Measurements from ENCODE around the gene LIN28B.
A peak's percentile ranks its signal among the peaks of the same experiment; 100 is the strongest.

The LIN28B gene

GRCh38 chr6:104958178-104959025 lies 1.5 kb downstream of the LIN28B start:
- peaks cover 0 to 3% of the 10 kb centered on the region in 2 experiments; a peak in 2 of 3 replicates for H3K36me3 ChIP-seq (ENCODE audit: control insufficient read depth in 2 of 2, insufficient read depth in 1 of 2, low read length in 2 of 2)
- H3K4me1 ChIP-seq (ENCODE audit: control insufficient read depth, insufficient read depth, low read length) = peaks cover 3% of the 10 kb centered on the region; the same call in 1 of the 2 replicates
- TF ChIP-seq ZBTB11 (tag by site-specific recombination; conservative IDR thresholded peaks at IDR 0.05; ENCODE audit: low read depth) (0 out of 2 replicates have a peak, but pooled peaks have one; percentile 11), ZNF140 (tag by site-specific recombination; IDR thresholded peaks at IDR 0.05) (no peak), ZBTB17 (tag by site-specific recombination; IDR thresholded peaks at IDR 0.05) (0 out of 2 replicates have a peak, but pooled peaks have one; percentile 30), ZNF311 (tag by site-specific recombination; IDR thresholded peaks at IDR 0.05; ENCODE audit: borderline replicate concordance) (no peak), ZBTB8A (tag by site-specific recombination; IDR thresholded peaks at IDR 0.05) (0 out of 2 replicates have a peak, but pooled peaks have one; percentile 10), PRDM10 (tag by site-specific recombination; IDR thresholded peaks at IDR 0.05) (peak; percentile 68), ZNF449 (tag by site-specific recombination; IDR thresholded peaks at IDR 0.05) (no peak), ZBTB20 (tag by site-specific recombination; IDR thresholded peaks at IDR 0.05) (0 out of 2 replicates have a peak, but pooled peaks have one; percentile 31), ZNF202 (tag by site-specific recombination; IDR thresholded peaks at IDR 0.05; ENCODE audit: borderline replicate concordance) (no peak), ZXDB (tag by site-specific recombination; IDR thresholded peaks at IDR 0.05) (peak; percentile 75), ZNF394 (tag by site-specific recombination; IDR thresholded peaks at IDR 0.05; ENCODE audit: borderline replicate concordance) (no peak), ZFHX2 (tag by site-specific recombination; conservative IDR thresholded peaks at IDR 0.05) (no peak), ZNF302 (tag by site-specific recombination; IDR thresholded peaks at IDR 0.05; ENCODE audit: low read depth) (no peak), ZNF335 (tag by site-specific recombination; conservative IDR thresholded peaks at IDR 0.05) (peak; percentile 49; the same call in 1 of the 2 replicates)
- H3K4me3 ChIP-seq (ENCODE audit: low read depth, low read length) = peak overlapping the region; percentile 80
- CTCF ChIA-PET = interaction anchor here (0.6 to 7.2 kb wide), 4 partner anchors 11 to 119 kb away, joined by 3 to 41 read pairs (median 3); no protein-coding TSS in a partner anchor
- no peaks in the 10 kb centered on the region for H3K9me3 ChIP-seq (ENCODE audit: control insufficient read depth, insufficient read depth, low read depth, low read length)
- POLR2A ChIA-PET = interaction anchor here (0.7 to 2.6 kb wide), 4 partner anchors 10 to 607 kb away, joined by 3 to 10 read pairs (median 7); no protein-coding TSS in a partner anchor
- peak overlapping the region; percentile 85; the same call in 1 of the 2 replicates for H3K27ac ChIP-seq (ENCODE audit: extremely low read depth, low read depth, low read length)

Data from HEK293 (cell line).